Lung (tissue), 12 donors: Measurements from ENCODE around the gene IFITM10. TPM values are rescaled to one million over a fixed set of nuclear protein-coding genes. Genes with fewer than 3 reads are reported as not detected.

ENCODE experiments used
- ATAC-seq: fragments of 200-7000 bp; cut with Tn5 transposase; one replicate; pipeline ENCODE4 v1.9.1; 2020; ENCODE audit warnings: moderate number of reproducible peaks; ENCODE audit not compliant: insufficient read depth, low FRiP score
- DNase-seq, 3 donors: peaks; one replicate each; pipeline ENCODE4 v3.0.0-alpha.2; 2013 to 2017
- H3K27ac ChIP-seq, 2 donors: one replicate each; pipeline ENCODE4 v1.5.1; 2013; ENCODE audit warnings: mild to moderate bottlenecking in 2 of 2, moderate library complexity in 2 of 2, control low read depth in 1 of 2, inconsistent platforms in 1 of 2, low read depth in 1 of 2, low read length in 1 of 2
- H3K27me3 ChIP-seq, 3 donors: one replicate each; pipeline ENCODE4 v1.5.1; 2013; ENCODE audit warnings: low read length in 2 of 3; ENCODE audit not compliant: control insufficient read depth in 3 of 3, insufficient read depth in 3 of 3
- H3K36me3 ChIP-seq, 4 donors: one replicate each; pipeline ENCODE4 v1.5.1; 2013; ENCODE audit warnings: low read length in 4 of 4, mild to moderate bottlenecking in 1 of 4, moderate library complexity in 1 of 4; ENCODE audit not compliant: control insufficient read depth in 4 of 4, insufficient read depth in 4 of 4
- H3K4me1 ChIP-seq, 5 donors: one replicate each; pipeline ENCODE4 v1.5.1; 2013; ENCODE audit warnings: low read length in 5 of 5, mild to moderate bottlenecking in 2 of 5, moderate library complexity in 1 of 5; ENCODE audit not compliant: control insufficient read depth in 5 of 5, insufficient read depth in 5 of 5
- H3K4me3 ChIP-seq: one replicate; pipeline ENCODE4 v1.5.1; 2013; ENCODE audit warnings: mild to moderate bottlenecking, control low read depth, moderate library complexity
- H3K9ac ChIP-seq, 2 donors: one replicate each; pipeline ENCODE4 v1.5.1; 2013; ENCODE audit warnings: low read length in 2 of 2, control low read depth in 1 of 2; ENCODE audit not compliant: insufficient read depth in 1 of 2
- H3K9me3 ChIP-seq, 4 donors: one replicate each; pipeline ENCODE4 v1.5.1; 2013; ENCODE audit warnings: low read length in 3 of 4, mild to moderate bottlenecking in 1 of 4, moderate library complexity in 1 of 4; ENCODE audit not compliant: control insufficient read depth in 4 of 4, insufficient read depth in 3 of 4
- CTCF ChIP-seq: IDR thresholded peaks from 2 replicates; pipeline ENCODE4 v1.5.1; 2012; ENCODE audit warnings: mild to moderate bottlenecking; ENCODE audit errors: control extremely low read depth, extremely low read depth
- WGBS, 2 donors: extraction: QIAGEN DNeasy Blood & Tissue Kit; methylation state at CpG; one replicate each; pipeline ENCODE4 v1.1.7; 2013; 5-methylcytosine and 5-hydroxymethylcytosine counted together
- polyA plus RNA-seq, 2 donors: library from polyadenylated mRNA; stranded (reverse); fragments of 200-250 nt; gene quantifications; one replicate each; pipeline ENCODE4 v1.2.1, GENCODE V29; 2013
- total RNA-seq, 2 donors: library from RNA; depleted of rRNA in 1 of 2; stranded (reverse); fragments of >200 nt in 1 of 2; gene quantifications; one replicate each; pipeline ENCODE4 v1.2.1, GENCODE V29; 2014 to 2021
- donor health status: control.
- donor health status: control.
- donor health status: Bipolar disorder and iron deficiency.
- donor health status: healthy.
- donor health status: DM: yes; HTN: yes; CAD: no.

Gene IFITM10
- total and polyA plus RNA-seq, 4 donors, result 0.40 to 18.8 (median 2.7) TPM

GRCh38 chr11:1751999-1752906 is 1.9 kb upstream of the IFITM10 start:
- no peak for TF ChIP-seq CTCF
- peaks cover 0 to 19% (median 10%) of the 10 kb centered on the region in 3 donors for H3K27me3 ChIP-seq
- H3K4me1 ChIP-seq, result peaks cover 0 to 19% (median 0%) of the 10 kb centered on the region in 5 donors
- 80 to 82% methylated on average over 24 of the region's 24 CpGs for WGBS, 2 donors
- H3K27ac ChIP-seq, result no peak overlapping the region
- H3K9me3 ChIP-seq, result no peaks in the 10 kb centered on the region
- DNase-seq, result no peak
- H3K4me3 ChIP-seq, result no peak overlapping the region
- no peak overlapping the region for H3K9ac ChIP-seq
- no peak for ATAC-seq
- peaks cover 0 to 55% (median 3%) of the 10 kb centered on the region in 4 donors for H3K36me3 ChIP-seq

GRCh38 chr11:1751531-1751921 is 1.1 kb upstream of the IFITM10 start:
- no peak for TF ChIP-seq CTCF
- WGBS, 2 donors, result 61 to 76% methylated on average over 5 of the region's 5 CpGs
- H3K27me3 ChIP-seq, result peaks cover 0 to 22% (median 10%) of the 10 kb centered on the region in 3 donors
- H3K4me3 ChIP-seq, result no peak overlapping the region
- H3K9ac ChIP-seq, result no peak overlapping the region
- ATAC-seq, result no peak
- H3K27ac ChIP-seq, result no peak overlapping the region
- peaks cover 0 to 17% (median 0%) of the 10 kb centered on the region in 5 donors for H3K4me1 ChIP-seq
- no peaks in the 10 kb centered on the region for H3K9me3 ChIP-seq
- peaks cover 0 to 47% (median 1%) of the 10 kb centered on the region in 4 donors for H3K36me3 ChIP-seq
- no peak for DNase-seq

GRCh38 chr11:1750840-1751530 is 590 bp upstream of the IFITM10 start:
- Histone ChIP-seq H3K4me3 (no peak overlapping the region), H3K27me3 (peaks cover 0 to 25% (median 11%) of the 10 kb centered on the region in 3 donors), H3K9me3 (no peaks in the 10 kb centered on the region), H3K27ac (peak overlapping the region in 1 of 2 donors; percentile 1), H3K36me3 (peaks cover 0 to 42% (median 1%) of the 10 kb centered on the region in 4 donors), H3K4me1 (peaks cover 0 to 12% (median 0%) of the 10 kb centered on the region in 5 donors), H3K9ac (no peak overlapping the region)
- ATAC-seq (no peak), DNase-seq (no peak)
- TF ChIP-seq CTCF, result no peak
- 53% methylated on average over 13 to 14 of the region's 14 CpGs for whole genome bisulfite sequencing, 2 donors
